Lower leg skin (tissue), 3 donors: ENCODE data around the gene YIPF2.

Experiments
- POLR2A ChIP-seq, 2 donors: fragments of 450-650 bp; IDR thresholded peaks; one replicate each; pipeline ENCODE4 v1.6.1; 2016 to 2017; ENCODE audit warnings: antibody characterized with exemption in 2 of 2, mild to moderate bottlenecking in 1 of 2, moderate library complexity in 1 of 2
- TF ChIP-seq, protein P1 (sequence below), 3 donors: fragments of 450-650 bp; IDR thresholded peaks; one replicate each; pipeline ENCODE4 v1.5.1; 2016; ENCODE audit warnings: antibody characterized with exemption in 3 of 3, mild to moderate bottlenecking in 3 of 3, moderate library complexity in 2 of 3

DNA sequence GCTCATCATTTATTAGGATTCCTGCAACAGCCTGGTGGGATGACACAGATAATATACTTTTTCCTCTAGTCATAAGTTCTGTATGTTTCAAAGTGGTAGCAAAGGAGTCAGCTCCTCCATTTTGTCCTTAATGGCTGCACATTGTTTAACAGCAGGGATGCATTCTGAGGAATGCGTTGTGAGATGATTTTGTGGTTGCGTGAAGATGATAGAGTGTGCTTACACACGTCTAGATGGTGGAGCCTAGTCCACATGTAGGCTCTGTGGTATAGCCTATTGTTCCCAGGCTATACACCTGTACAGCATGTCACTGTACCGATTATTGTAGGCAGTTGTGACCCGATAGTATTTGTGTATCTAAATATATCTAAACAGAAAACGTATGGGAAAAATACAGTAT is 37.0 kb upstream of the YIPF2 start:
- TF ChIP-seq, protein P1, sequence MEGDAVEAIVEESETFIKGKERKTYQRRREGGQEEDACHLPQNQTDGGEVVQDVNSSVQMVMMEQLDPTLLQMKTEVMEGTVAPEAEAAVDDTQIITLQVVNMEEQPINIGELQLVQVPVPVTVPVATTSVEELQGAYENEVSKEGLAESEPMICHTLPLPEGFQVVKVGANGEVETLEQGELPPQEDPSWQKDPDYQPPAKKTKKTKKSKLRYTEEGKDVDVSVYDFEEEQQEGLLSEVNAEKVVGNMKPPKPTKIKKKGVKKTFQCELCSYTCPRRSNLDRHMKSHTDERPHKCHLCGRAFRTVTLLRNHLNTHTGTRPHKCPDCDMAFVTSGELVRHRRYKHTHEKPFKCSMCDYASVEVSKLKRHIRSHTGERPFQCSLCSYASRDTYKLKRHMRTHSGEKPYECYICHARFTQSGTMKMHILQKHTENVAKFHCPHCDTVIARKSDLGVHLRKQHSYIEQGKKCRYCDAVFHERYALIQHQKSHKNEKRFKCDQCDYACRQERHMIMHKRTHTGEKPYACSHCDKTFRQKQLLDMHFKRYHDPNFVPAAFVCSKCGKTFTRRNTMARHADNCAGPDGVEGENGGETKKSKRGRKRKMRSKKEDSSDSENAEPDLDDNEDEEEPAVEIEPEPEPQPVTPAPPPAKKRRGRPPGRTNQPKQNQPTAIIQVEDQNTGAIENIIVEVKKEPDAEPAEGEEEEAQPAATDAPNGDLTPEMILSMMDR (IDR thresholded peaks at IDR 0.05) = no peak
- TF ChIP-seq POLR2A (IDR thresholded peaks at IDR 0.05) = no peak
